HepG2 (cell line): ENCODE data around the gene SLC22A23. TPM values are rescaled to one million over a fixed set of nuclear protein-coding genes. Genes with fewer than 3 reads are reported as not detected.

Experiments used
- CSRNP1 ChIP-seq: sonication (generic); formaldehyde crosslinking; IDR thresholded peaks from 2 replicates; pipeline ENCODE4 v1.8.1; 2023; ENCODE audit warnings: mild to moderate bottlenecking, missing genetic modification reagents
- EHMT2 ChIP-seq: fragments of 200-600 bp; sonication (generic); IDR thresholded peaks from 2 replicates; pipeline ENCODE4 v1.7.0; 2017; ENCODE audit warnings: antibody characterized with exemption, low read depth, low read length, borderline replicate concordance
- HHEX ChIP-seq: IDR thresholded peaks from 2 replicates; pipeline ENCODE4 v1.6.1; 2016; ENCODE audit warnings: control low read depth
- IKZF4 ChIP-seq: sonication (generic); formaldehyde crosslinking; IDR thresholded peaks from 2 replicates; pipeline ENCODE4 v1.5.1; 2020; ENCODE audit warnings: borderline replicate concordance, mild to moderate bottlenecking, low read depth, missing genetic modification reagents; ENCODE audit errors: not compliant biosample characterization
- MEF2D ChIP-seq: sonication (generic); formaldehyde crosslinking; IDR thresholded peaks from 2 replicates; pipeline ENCODE4 v1.5.1; 2020; ENCODE audit warnings: mild to moderate bottlenecking, missing genetic modification reagents
- MNT ChIP-seq: fragments of 450-650 bp; IDR thresholded peaks from 2 replicates; pipeline ENCODE4 v1.6.1; 2016
- MYNN ChIP-seq: sonication (generic); formaldehyde crosslinking; IDR thresholded peaks from 2 replicates; pipeline ENCODE4 v1.4.0; 2020; ENCODE audit warnings: mild to moderate bottlenecking, low read depth, missing genetic modification reagents
- NR1H2 ChIP-seq: sonication (generic); formaldehyde crosslinking; IDR thresholded peaks from 2 replicates; pipeline ENCODE4 v1.8.1; 2022; ENCODE audit warnings: low read depth, missing genetic modification reagents, borderline replicate concordance
- NRL ChIP-seq: sonication (generic); formaldehyde crosslinking; IDR thresholded peaks from 2 replicates; pipeline ENCODE4 v1.5.0; 2020; ENCODE audit warnings: missing genetic modification reagents, mild to moderate bottlenecking, moderate library complexity, borderline replicate concordance
- POLR2A ChIP-seq, 2 experiments: IDR thresholded peaks; 2 replicates each; pipeline ENCODE4 v1.6.1; 2011; ENCODE audit warnings: low read depth in 2 of 2, low read length in 2 of 2, mild to moderate bottlenecking in 1 of 2, moderate library complexity in 1 of 2; ENCODE audit not compliant: insufficient read depth in 1 of 2
- SIN3A ChIP-seq: IDR thresholded peaks from 2 replicates; pipeline ENCODE4 v1.6.1; 2011; ENCODE audit warnings: low read depth, mild to moderate bottlenecking, control low read depth, low read length, borderline replicate concordance
- SRF ChIP-seq: IDR thresholded peaks from 2 replicates; pipeline ENCODE4 v1.6.1; 2011; ENCODE audit warnings: mild to moderate bottlenecking, low read depth, low read length, moderate library complexity
- TFDP1 ChIP-seq: IDR thresholded peaks from 2 replicates; pipeline ENCODE4 v1.6.1; 2016; ENCODE audit warnings: missing compliant biosample characterization, missing genetic modification reagents, borderline replicate concordance
- TOPORS ChIP-seq: sonication (generic); formaldehyde crosslinking; IDR thresholded peaks from 2 replicates; pipeline ENCODE4 v1.8.0; 2023; ENCODE audit warnings: mild to moderate bottlenecking, missing genetic modification reagents
- ZBTB7A ChIP-seq: sonication (generic); formaldehyde crosslinking; IDR thresholded peaks from 2 replicates; pipeline ENCODE4 v1.8.0; 2022; ENCODE audit warnings: mild to moderate bottlenecking, missing genetic modification reagents
- ZFAT ChIP-seq: sonication (generic); formaldehyde crosslinking; conservative IDR thresholded peaks from 2 replicates; pipeline ENCODE4 v1.8.1; 2023; ENCODE audit warnings: missing genetic modification reagents, inconsistent platforms
- ZHX1 ChIP-seq: sonication (generic); formaldehyde crosslinking; IDR thresholded peaks from 2 replicates; pipeline ENCODE4 v1.8.1; 2022; ENCODE audit warnings: low read depth, mild to moderate bottlenecking, missing genetic modification reagents
- ZNF232 ChIP-seq: sonication (generic); formaldehyde crosslinking; IDR thresholded peaks from 2 replicates; pipeline ENCODE4 v1.4.0; 2020; ENCODE audit warnings: missing genetic modification reagents, borderline replicate concordance
- ZNF446 ChIP-seq: sonication (generic); formaldehyde crosslinking; IDR thresholded peaks from 2 replicates; pipeline ENCODE4 v1.5.0; 2020; ENCODE audit warnings: mild to moderate bottlenecking, missing genetic modification reagents
- ZNF720 ChIP-seq: sonication (generic); formaldehyde crosslinking; IDR thresholded peaks from 2 replicates; pipeline ENCODE4 v1.4.0; 2020; ENCODE audit warnings: missing genetic modification reagents
- ZNF747 ChIP-seq: sonication (generic); formaldehyde crosslinking; IDR thresholded peaks from 2 replicates; pipeline ENCODE4 v1.8.1; 2023; ENCODE audit warnings: missing genetic modification reagents, mild to moderate bottlenecking, borderline replicate concordance
- ZNF816 ChIP-seq: sonication (generic); formaldehyde crosslinking; IDR thresholded peaks from 2 replicates; pipeline ENCODE4 v1.8.0; 2022; ENCODE audit warnings: missing genetic modification reagents, mild to moderate bottlenecking, borderline replicate concordance
- ZSCAN20 ChIP-seq: sonication (generic); formaldehyde crosslinking; IDR thresholded peaks from 2 replicates; pipeline ENCODE4 v1.4.0; 2020; ENCODE audit warnings: missing genetic modification reagents, mild to moderate bottlenecking, borderline replicate concordance
- polyA plus RNA-seq, 8 experiments: library from polyadenylated mRNA; depleted of rRNA in 3 of 8; stranded (reverse) in 7 of 8; unstranded in 1 of 8; fragments of >200 nt; fragmentation: Illumina TruSeq in 4 of 8; extraction: Trizol in 4 of 8; gene quantifications; 2 replicates each; pipeline versions ENCODE4 v1.2.1 to v1.2.3, GENCODE V29; 2011 to 2016; ENCODE audit warnings: low read depth in 4 of 8, missing spikeins in 1 of 8, mixed read lengths in 1 of 8; ENCODE audit not compliant: insufficient read depth in 1 of 8
- total RNA-seq, 5 experiments: library from RNA; depleted of rRNA; stranded (reverse); fragments of >200 nt; fragmentation: Illumina TruSeq; extraction: Trizol; gene quantifications; 2 replicates each; pipeline ENCODE4 v1.2.3, GENCODE V29; 2016; ENCODE audit warnings: low read depth in 1 of 5

SLC22A23 gene
- total and polyA plus RNA-seq, 2 of the 13 experiments (the other 11 are each of a cell fraction or from before 2014, with no cell fraction given) = 11.8 to 17.5 TPM

- TF ChIP-seq MNT (no peak), SIN3A (peak; percentile 81; the same call in 1 of the 2 replicates), MYNN (no peak), TOPORS (CRISPR knock-in tag) (0 out of 2 replicates have a peak, but pooled peaks have one; percentile 45), ZHX1 (no peak; the same call in 1 of the 2 replicates), ZSCAN20 (CRISPR knock-in tag) (no peak), CSRNP1 (CRISPR knock-in tag) (no peak; the same call in 1 of the 2 replicates), ZNF816 (no peak), IKZF4 (peak; percentile 18), SRF (no peak), HHEX (CRISPR knock-in tag) (no peak), EHMT2 (no peak), ZNF446 (CRISPR knock-in tag) (no peak), ZNF232 (CRISPR knock-in tag) (no peak; the same call in 1 of the 2 replicates), ZBTB7A (CRISPR knock-in tag) (peak; percentile 56; the same call in 1 of the 2 replicates), NR1H2 (CRISPR knock-in tag) (no peak), ZFAT (CRISPR knock-in tag) (no peak), ZNF747 (CRISPR knock-in tag) (no peak), TFDP1 (no peak; the same call in 1 of the 2 replicates), NRL (CRISPR knock-in tag) (peak; percentile 74; the same call in 1 of the 2 replicates), POLR2A (IDR thresholded peaks at IDR 0.05; ENCODE audit: insufficient read depth in 1 of 2, low read depth in 2 of 2, low read length in 2 of 2) (no peak), MEF2D (CRISPR knock-in tag) (no peak; the same call in 1 of the 2 replicates), ZNF720 (no peak)
Observed at GRCh38 chr6:3455569-3456394, 1.1 kb downstream of the SLC22A23 start (continued).
